Parathyroid adenoma (tissue), 2 donors: ENCODE results near the gene B3GNT7.

Experiments
- H2AFZ ChIP-seq: fragments of 300-600 bp; sonication (generic); one replicate; pipeline ENCODE4 v1.7.0; 2017; ENCODE audit warnings: antibody characterized with exemption, mild to moderate bottlenecking
- H3K27ac ChIP-seq: fragments of 300-600 bp; sonication (generic); one replicate; pipeline ENCODE4 v1.7.0; 2017
- H3K27me3 ChIP-seq: fragments of 300-600 bp; sonication (generic); one replicate; pipeline ENCODE4 v1.7.0; 2017; ENCODE audit warnings: low read length; ENCODE audit not compliant: control insufficient read depth, insufficient read depth
- H3K36me3 ChIP-seq: fragments of 300-600 bp; sonication (generic); one replicate; pipeline ENCODE4 v1.7.0; 2017; ENCODE audit warnings: low read length; ENCODE audit not compliant: control insufficient read depth, insufficient read depth
- H3K4me1 ChIP-seq: fragments of 300-600 bp; sonication (generic); one replicate; pipeline ENCODE4 v1.7.0; 2017; ENCODE audit warnings: control low read depth
- H3K4me2 ChIP-seq: fragments of 300-600 bp; sonication (generic); one replicate; pipeline ENCODE4 v1.7.0; 2017; ENCODE audit warnings: low read length
- H3K4me3 ChIP-seq: fragments of 300-600 bp; sonication (generic); one replicate; pipeline ENCODE4 v1.7.0; 2017; ENCODE audit warnings: low read depth, low read length
- H3K79me2 ChIP-seq: fragments of 300-600 bp; sonication (generic); one replicate; pipeline ENCODE4 v1.7.0; 2017; ENCODE audit warnings: control low read depth
- H3K9ac ChIP-seq: fragments of 300-600 bp; sonication (generic); one replicate; pipeline ENCODE4 v1.7.0; 2017; ENCODE audit warnings: mild to moderate bottlenecking
- H3K9me3 ChIP-seq: fragments of 300-600 bp; sonication (generic); one replicate; pipeline ENCODE4 v1.7.0; 2017; ENCODE audit warnings: low read length; ENCODE audit not compliant: control insufficient read depth
- CTCF ChIP-seq: fragments of 300-600 bp; sonication (generic); IDR thresholded peaks from one replicate; pipeline ENCODE4 v1.7.0; 2017; ENCODE audit warnings: antibody characterized with exemption, mild to moderate bottlenecking
- donor health status: primary hyperparathyroidism.

The B3GNT7 gene

GRCh38 chr2:231423176-231423575, 27.7 kb downstream of the B3GNT7 start:
- no peak for TF ChIP-seq CTCF
- no peak overlapping the region for H3K27ac ChIP-seq
- no peaks in the 10 kb centered on the region for H3K27me3 ChIP-seq
- no peaks in the 10 kb centered on the region for H3K4me1 ChIP-seq
- no peak overlapping the region for H3K4me3 ChIP-seq
- no peaks in the 10 kb centered on the region for H3K79me2 ChIP-seq
- no peak overlapping the region for H3K9ac ChIP-seq
- H2AFZ ChIP-seq: no peak overlapping the region
- H3K4me2 ChIP-seq: no peak overlapping the region
- no peaks in the 10 kb centered on the region for H3K9me3 ChIP-seq
- H3K36me3 ChIP-seq: no peaks in the 10 kb centered on the region

- H3K4me1 ChIP-seq: no peaks in the 10 kb centered on the region
- H3K27ac ChIP-seq: no peak overlapping the region
- H2AFZ ChIP-seq: no peak overlapping the region
- H3K9me3 ChIP-seq: no peaks in the 10 kb centered on the region
- H3K27me3 ChIP-seq: no peaks in the 10 kb centered on the region
- H3K36me3 ChIP-seq: no peaks in the 10 kb centered on the region
- TF ChIP-seq CTCF: no peak
- no peak overlapping the region for H3K4me2 ChIP-seq
- H3K9ac ChIP-seq: no peak overlapping the region
- H3K4me3 ChIP-seq: no peak overlapping the region
- no peaks in the 10 kb centered on the region for H3K79me2 ChIP-seq
Observed at GRCh38 chr2:231425291-231425810, 29.8 kb downstream of the B3GNT7 start.

- no peaks in the 10 kb centered on the region for H3K27me3 ChIP-seq
- no peak overlapping the region for H2AFZ ChIP-seq
- H3K36me3 ChIP-seq: no peaks in the 10 kb centered on the region
- no peak for TF ChIP-seq CTCF
- no peak overlapping the region for H3K4me2 ChIP-seq
- H3K27ac ChIP-seq: no peak overlapping the region
- no peaks in the 10 kb centered on the region for H3K9me3 ChIP-seq
- no peaks in the 10 kb centered on the region for H3K4me1 ChIP-seq
- H3K4me3 ChIP-seq: no peak overlapping the region
- no peaks in the 10 kb centered on the region for H3K79me2 ChIP-seq
- H3K9ac ChIP-seq: no peak overlapping the region
Observed at GRCh38 chr2:231425811-231426703, 30.5 kb downstream of the B3GNT7 start.

GRCh38 chr2:231427116-231427515, 31.6 kb downstream of the B3GNT7 start:
- H3K27ac ChIP-seq: no peak overlapping the region
- no peaks in the 10 kb centered on the region for H3K36me3 ChIP-seq
- H3K4me1 ChIP-seq: no peaks in the 10 kb centered on the region
- H2AFZ ChIP-seq: no peak overlapping the region
- H3K9ac ChIP-seq: no peak overlapping the region
- H3K4me2 ChIP-seq: no peak overlapping the region
- H3K9me3 ChIP-seq: no peaks in the 10 kb centered on the region
- no peak for TF ChIP-seq CTCF
- no peaks in the 10 kb centered on the region for H3K79me2 ChIP-seq
- H3K27me3 ChIP-seq: no peaks in the 10 kb centered on the region
- no peak overlapping the region for H3K4me3 ChIP-seq
